HuH-7 (cell line): ENCODE data around the gene MAP2K1.

ENCODE experiments used
- DNase-seq: peaks from one replicate; pipeline ENCODE4 v3.0.0; 2011; ENCODE audit warnings: low spot score

MAP2K1 gene

DNA sequence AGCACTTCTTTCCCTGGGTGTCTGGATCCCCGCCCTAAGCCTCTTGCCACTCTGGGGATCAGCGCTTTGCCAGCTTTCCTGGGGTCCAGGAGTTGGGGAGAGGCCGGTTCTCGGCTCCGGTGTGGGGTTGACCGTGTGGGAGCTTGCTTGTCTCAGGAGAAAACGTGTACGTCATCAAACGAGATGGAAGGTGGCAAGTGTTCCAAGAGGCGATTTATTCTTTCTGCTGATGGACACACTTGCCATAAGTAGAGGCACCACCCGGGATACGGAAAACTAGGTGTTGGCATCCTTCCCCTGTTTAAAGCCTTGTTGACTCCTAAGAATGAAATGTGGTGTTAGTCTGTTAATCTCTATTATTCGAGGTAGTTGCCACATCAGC lies 118.7 kb downstream of the MAP2K1 start:
- peak; percentile 23 for DNase-seq

DNA sequence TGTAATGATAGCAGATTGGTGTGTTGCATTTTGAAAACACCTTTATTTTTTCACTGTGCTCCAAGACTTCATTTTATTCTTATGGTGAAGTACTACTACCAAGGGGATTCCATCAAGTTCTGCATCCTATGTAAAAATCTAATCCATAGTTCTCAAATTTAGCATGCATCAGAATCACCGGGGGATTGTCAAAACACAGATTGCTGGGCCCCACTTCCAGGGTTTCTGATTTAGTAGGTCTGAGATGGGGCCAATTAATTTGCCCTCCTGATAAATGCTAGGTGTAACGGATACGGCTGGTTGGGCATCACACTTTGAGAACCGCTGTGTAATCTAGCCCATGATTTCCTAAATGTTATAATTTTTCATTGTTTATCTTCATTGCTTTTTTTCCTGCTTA lies 119.1 kb downstream of the MAP2K1 start:
- no peak for DNase-seq

DNA sequence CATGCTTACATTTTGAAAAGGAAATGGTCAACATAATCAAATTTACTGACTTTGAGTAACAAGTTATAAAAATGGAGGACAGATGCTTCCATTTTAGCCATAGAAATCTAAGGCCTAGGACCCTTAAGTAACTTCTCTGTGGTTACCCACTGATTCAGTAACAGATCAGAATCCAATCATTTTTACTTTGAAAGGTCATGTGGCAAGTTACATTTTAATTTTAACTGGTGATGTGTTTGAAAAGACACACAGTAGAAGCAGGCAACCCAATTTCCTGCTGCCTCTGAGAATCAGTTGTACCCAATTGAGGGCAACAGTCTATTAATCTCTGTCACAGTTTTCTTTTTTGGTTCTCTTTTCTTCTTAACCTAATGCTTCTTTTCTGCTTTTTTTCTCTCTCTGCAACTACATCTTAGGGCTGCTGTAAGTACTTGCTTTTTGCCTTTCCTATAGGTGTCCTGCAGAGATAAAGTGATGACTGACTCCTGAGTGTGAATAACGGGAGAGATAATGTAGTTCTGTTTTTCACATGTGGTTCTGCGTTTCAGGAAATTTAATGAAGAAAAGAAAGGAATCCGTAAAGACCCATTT lies 121.7 kb downstream of the MAP2K1 start:
- DNase-seq = no peak

DNA sequence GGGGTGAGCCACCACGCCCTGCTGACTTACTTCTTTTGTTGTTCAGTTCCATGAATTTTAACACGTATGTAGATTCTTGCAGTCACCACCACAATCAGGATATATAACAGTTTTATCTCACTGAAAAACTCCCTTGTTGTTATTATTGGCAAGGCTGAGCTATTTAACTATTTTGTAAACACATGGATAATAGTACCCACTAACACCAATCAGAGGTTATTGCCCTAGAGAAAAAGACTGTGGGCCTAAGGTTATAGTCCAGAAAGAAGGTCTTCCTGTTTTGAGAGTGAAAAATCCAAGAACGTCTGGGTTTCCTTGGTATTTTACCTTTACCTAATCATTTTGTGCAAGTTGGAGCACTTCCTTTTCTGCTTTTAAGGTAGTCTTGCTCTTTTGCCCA lies 127.9 kb downstream of the MAP2K1 start:
- no peak for DNase-seq

DNA sequence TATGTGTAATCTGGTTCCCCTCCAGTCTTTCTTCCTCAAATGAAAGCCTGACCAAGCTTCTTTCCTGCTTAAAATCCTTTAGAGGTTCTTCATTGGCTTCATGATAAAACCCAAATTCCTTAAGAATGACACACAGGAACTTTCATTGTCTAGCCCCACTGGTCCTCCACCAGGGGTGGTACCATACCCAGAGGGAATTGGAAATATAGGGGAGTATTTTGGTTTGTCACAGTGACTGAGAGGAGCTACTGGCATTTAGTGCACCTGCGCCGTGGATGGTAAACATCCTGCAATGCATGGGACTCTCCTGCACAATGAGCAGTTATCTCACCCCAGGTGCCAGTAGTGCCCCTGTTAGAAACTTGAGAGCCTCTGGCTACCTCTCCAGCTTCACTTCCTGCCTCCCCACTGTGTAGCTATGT lies 129.2 kb downstream of the MAP2K1 start:
- no peak for DNase-seq

DNA sequence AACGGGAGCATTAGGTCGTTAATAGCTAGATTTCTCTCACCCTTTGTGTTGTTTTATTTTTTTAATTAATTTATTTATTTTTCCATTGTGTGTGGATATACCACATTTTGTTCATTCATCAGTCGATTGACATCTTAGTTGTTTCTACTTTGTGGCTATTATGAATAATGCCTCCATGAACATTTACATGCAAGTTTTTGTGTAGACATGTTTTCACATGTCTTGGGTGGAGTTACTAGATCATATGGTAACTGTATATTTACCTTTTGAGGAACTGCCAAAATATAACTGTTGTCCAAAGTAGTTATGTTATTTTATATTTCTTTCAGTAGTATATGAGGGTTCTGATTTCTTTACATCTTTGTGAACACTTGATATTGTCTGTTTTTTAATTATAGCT lies 137.2 kb downstream of the MAP2K1 start:
- DNase-seq = no peak

DNA sequence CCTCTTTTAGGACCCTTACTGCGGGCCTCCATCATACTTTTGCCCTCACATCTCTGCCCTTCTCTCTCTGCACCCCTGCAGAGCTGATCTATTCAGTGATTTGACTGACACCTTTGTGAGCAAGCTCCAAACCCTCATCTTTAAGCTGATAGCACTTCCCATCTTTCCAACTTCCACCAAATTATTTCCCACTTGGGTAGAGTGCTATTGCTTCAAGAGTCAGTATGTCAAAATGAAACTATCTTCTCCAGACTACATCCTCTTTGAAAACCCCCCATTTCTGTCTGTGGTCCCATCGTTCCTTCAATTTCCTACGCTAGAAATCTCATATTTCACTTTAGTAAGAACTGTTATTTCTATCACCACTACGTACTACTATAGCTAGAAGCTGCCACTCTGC lies 138.1 kb downstream of the MAP2K1 start:
- no peak for DNase-seq

DNA sequence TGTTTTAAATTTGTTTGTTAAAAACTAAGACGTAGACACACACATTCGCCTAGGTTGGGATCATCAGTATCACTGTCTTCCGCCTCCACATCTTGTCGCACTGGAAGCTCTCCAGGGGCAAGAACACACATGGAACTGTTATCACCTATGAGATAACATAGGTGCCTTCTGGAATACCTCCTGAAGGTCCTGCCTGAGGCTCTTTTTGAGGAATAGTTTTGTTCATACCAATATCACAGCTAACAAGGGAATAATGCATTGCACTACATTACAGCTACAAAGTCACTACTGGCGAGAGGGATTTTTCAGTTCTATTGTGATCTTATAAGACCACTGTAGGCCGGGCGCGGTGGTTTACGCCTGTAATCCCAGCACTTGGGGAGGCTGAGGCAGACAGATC lies 148.3 kb downstream of the MAP2K1 start:
- no peak for DNase-seq
